Activated naive CD4-positive, alpha-beta T cell treated with anti-CD3 and anti-CD28 coated beads, Interleukin-2, amount 50 U/mL, for 72 hours (primary cell): ENCODE data around the gene SMCO1. TPM values are rescaled to one million over a fixed set of nuclear protein-coding genes. Genes with fewer than 3 reads are reported as not detected.
"Not testable (repeated sequence)": the region's sequence is repeated elsewhere in the genome, so short reads cannot be mapped to it uniquely, and the experiment has no call there.

ENCODE experiments used
- ATAC-seq, 2 donors: fragments of 150-1000 bp; cut with Tn5 transposase; 2 replicates each; pipeline ENCODE4 v1.10.0; 2021; ENCODE audit warnings: mild to moderate bottlenecking in 2 of 2, moderate library complexity in 2 of 2
- DNase-seq, 2 donors: peaks; one replicate each; pipeline ENCODE4 v3.0.0; 2021 to 2022; ENCODE audit warnings: low spot score in 2 of 2
- H3K27ac Mint-ChIP-seq, 2 donors: one replicate each; pipeline ENCODE4 v1.8.0; 2022; ENCODE audit warnings: mild to moderate bottlenecking in 2 of 2, mixed read lengths in 2 of 2
- H3K36me3 Mint-ChIP-seq, 2 donors: one replicate each; pipeline ENCODE4 v1.8.0; 2022; ENCODE audit warnings: mixed read lengths in 2 of 2
- H3K9me3 Mint-ChIP-seq, 2 donors: one replicate each; pipeline ENCODE4 v1.8.0; 2022; ENCODE audit warnings: mixed read lengths in 2 of 2
- total RNA-seq, 2 donors: library from RNA; stranded (reverse); gene quantifications; one replicate each; pipeline ENCODE4 v1.2.3, GENCODE V29; 2022

Gene SMCO1
- total RNA-seq, 2 donors from 2014 or later, result not detected

- DNase-seq (no peak), ATAC-seq (no peak)
- H3K36me3 Mint-ChIP-seq, result peaks cover 27 to 44% of the 10 kb centered on the region in 2 donors
- no peak overlapping the region for H3K27ac Mint-ChIP-seq
- peaks cover 0 to 9% of the 10 kb centered on the region in 2 donors for H3K9me3 Mint-ChIP-seq
These were observed 10.6 kb downstream of the SMCO1 start for GRCh38 chr3:196504556-196504955.

GRCh38 chr3:196504077-196504398, 11.1 kb downstream of the SMCO1 start:
- ATAC-seq, DNase-seq: not testable (repeated sequence)
- H3K36me3 Mint-ChIP-seq, result peaks cover 32 to 49% of the 10 kb centered on the region in 2 donors
- H3K9me3 Mint-ChIP-seq, result peaks cover 0 to 11% of the 10 kb centered on the region in 2 donors
- H3K27ac Mint-ChIP-seq, result peak overlapping the region; percentile 60 to 93

GRCh38 chr3:196503196-196504076, 11.7 kb downstream of the SMCO1 start, which contains the start of gene RNF168:
Gene RNF168, minus strand, starts transcription at chr3:196503768. Its CDS starts 595 bp downstream, at chr3:196503173.
- ATAC-seq, result peak; percentile 80 to 82
- Mint-ChIP-seq H3K27ac (peak within 1 kb of the TSS; percentile 93 to 99), H3K9me3 (peaks cover 0 to 13% of the 10 kb centered on the region in 2 donors), H3K36me3 (peaks cover 34 to 55% of the 10 kb centered on the region in 2 donors)
- peak; percentile 87 to 95 for DNase-seq

- peak overlapping the region; percentile 93 to 99 for H3K27ac Mint-ChIP-seq
- peak; percentile 61 to 66 for ATAC-seq
- H3K9me3 Mint-ChIP-seq, result peaks cover 0 to 13% of the 10 kb centered on the region in 2 donors
These were observed 12.4 kb downstream of the SMCO1 start for GRCh38 chr3:196502775-196503195.

GRCh38 chr3:196501316-196502044, 13.7 kb downstream of the SMCO1 start:
- Mint-ChIP-seq H3K27ac (peak overlapping the region; percentile 93 to 99), H3K36me3 (peaks cover 34 to 56% of the 10 kb centered on the region in 2 donors), H3K9me3 (peaks cover 0 to 8% of the 10 kb centered on the region in 2 donors)
- DNase-seq, result no peak
- ATAC-seq, result peak in 1 of 2 donors; percentile 39

More at GRCh38 chr3:196502775-196503195, 12.4 kb downstream of the SMCO1 start:
- DNase-seq, result peak; percentile 52 to 72
- peaks cover 34 to 59% of the 10 kb centered on the region in 2 donors for H3K36me3 Mint-ChIP-seq

GRCh38 chr3:196499807-196500524, 15.2 kb downstream of the SMCO1 start:
- ATAC-seq (peak in 1 of 2 donors; percentile 15), DNase-seq (no peak)
- H3K36me3 Mint-ChIP-seq, result peaks cover 38 to 55% of the 10 kb centered on the region in 2 donors
- peak overlapping the region; percentile 3 to 93 for H3K27ac Mint-ChIP-seq
- peaks cover 0 to 4% of the 10 kb centered on the region in 2 donors for H3K9me3 Mint-ChIP-seq

GRCh38 chr3:196499061-196499460, 16.1 kb downstream of the SMCO1 start:
- peaks cover 38 to 55% of the 10 kb centered on the region in 2 donors for H3K36me3 Mint-ChIP-seq
- ATAC-seq, result no peak
- peak overlapping the region in 1 of 2 donors; percentile 93 for H3K27ac Mint-ChIP-seq
- peaks cover 0 to 4% of the 10 kb centered on the region in 2 donors for H3K9me3 Mint-ChIP-seq
- no peak for DNase-seq

- peaks cover 0 to 4% of the 10 kb centered on the region in 2 donors for H3K9me3 Mint-ChIP-seq
- no peak for ATAC-seq
- peaks cover 38 to 55% of the 10 kb centered on the region in 2 donors for H3K36me3 Mint-ChIP-seq
- no peak for DNase-seq
- H3K27ac Mint-ChIP-seq, result no peak overlapping the region
These were observed 16.8 kb downstream of the SMCO1 start for GRCh38 chr3:196498297-196498696.

- Mint-ChIP-seq H3K27ac (no peak overlapping the region), H3K9me3 (peaks cover 0 to 4% of the 10 kb centered on the region in 2 donors), H3K36me3 (peaks cover 27 to 37% of the 10 kb centered on the region in 2 donors)
- DNase-seq, result no peak
- ATAC-seq, result no peak
These were observed 19.0 kb downstream of the SMCO1 start for GRCh38 chr3:196496183-196496582.

GRCh38 chr3:196493292-196493691, 21.9 kb downstream of the SMCO1 start:
- Mint-ChIP-seq H3K36me3 (peaks cover 4 to 9% of the 10 kb centered on the region in 2 donors), H3K27ac (peak overlapping the region in 1 of 2 donors; percentile 14), H3K9me3 (no peaks in the 10 kb centered on the region)
- no peak for ATAC-seq
- no peak for DNase-seq

GRCh38 chr3:196492080-196492479, 23.1 kb downstream of the SMCO1 start:
- ATAC-seq (no peak), DNase-seq (no peak)
- H3K36me3 Mint-ChIP-seq, result peaks cover 7 to 9% of the 10 kb centered on the region in 2 donors
- no peak overlapping the region for H3K27ac Mint-ChIP-seq
- no peaks in the 10 kb centered on the region for H3K9me3 Mint-ChIP-seq

- peak overlapping the region in 1 of 2 donors; percentile 39 for H3K27ac Mint-ChIP-seq
- H3K36me3 Mint-ChIP-seq, result peaks cover 0 to 7% of the 10 kb centered on the region in 2 donors
- DNase-seq, result no peak
- H3K9me3 Mint-ChIP-seq, result no peaks in the 10 kb centered on the region
- no peak for ATAC-seq
These were observed 25.4 kb downstream of the SMCO1 start for GRCh38 chr3:196489747-196490146.

GRCh38 chr3:196486263-196486662, 28.9 kb downstream of the SMCO1 start:
- H3K36me3 Mint-ChIP-seq, result peaks cover 10 to 14% of the 10 kb centered on the region in 2 donors

GRCh38 chr3:196477678-196478077, 37.5 kb downstream of the SMCO1 start:
- no peak for ATAC-seq
- H3K36me3 Mint-ChIP-seq, result peaks cover 0 to 19% of the 10 kb centered on the region in 2 donors
- no peak for DNase-seq
- no peak overlapping the region for H3K27ac Mint-ChIP-seq
- no peaks in the 10 kb centered on the region for H3K9me3 Mint-ChIP-seq

More at GRCh38 chr3:196486263-196486662, 28.9 kb downstream of the SMCO1 start:
- Mint-ChIP-seq H3K9me3 (no peaks in the 10 kb centered on the region), H3K27ac (no peak overlapping the region)
- ATAC-seq (no peak), DNase-seq (no peak)

- Mint-ChIP-seq H3K9me3 (no peaks in the 10 kb centered on the region), H3K36me3 (peaks cover 6 to 17% of the 10 kb centered on the region in 2 donors), H3K27ac (no peak overlapping the region)
- no peak for DNase-seq
- ATAC-seq, result no peak
These were observed 42.9 kb downstream of the SMCO1 start for GRCh38 chr3:196472286-196472685.

GRCh38 chr3:196471551-196471950, 43.6 kb downstream of the SMCO1 start:
- Mint-ChIP-seq H3K36me3 (peaks cover 6 to 17% of the 10 kb centered on the region in 2 donors), H3K9me3 (no peaks in the 10 kb centered on the region), H3K27ac (no peak overlapping the region)
- DNase-seq (no peak), ATAC-seq (no peak)
